HG02885 (cell line): ENCODE measurements around the gene ABAT.
"Not testable (repeated sequence)": the region's sequence is repeated elsewhere in the genome, so short reads cannot be mapped to it uniquely, and the experiment has no call there.

Source experiments
- ATAC-seq: cut with Tn5 transposase; IDR thresholded peaks from one replicate; pipeline ENCODE4 v1.9.1; 2021; ENCODE audit warnings: mild to moderate bottlenecking; ENCODE audit not compliant: unreplicated experiment, poor library complexity

The ABAT gene

DNA sequence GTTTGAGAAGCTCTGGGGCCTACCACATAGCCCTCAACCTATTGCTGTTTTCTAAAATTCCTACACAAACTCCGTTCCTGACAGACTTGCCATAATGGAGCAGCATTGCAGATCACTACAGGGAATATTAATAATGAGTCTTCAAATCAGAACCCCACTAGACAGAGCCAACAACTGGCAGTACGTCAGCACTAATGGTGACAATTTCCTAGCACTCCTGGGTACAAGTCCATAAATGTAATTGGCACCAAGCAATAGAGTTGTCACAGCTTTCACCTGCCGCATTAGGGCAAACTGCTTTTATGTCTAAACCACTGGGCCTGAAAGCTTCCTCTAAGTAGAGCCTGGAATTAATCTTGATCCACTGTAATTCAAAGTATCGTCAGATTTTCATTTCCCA lies 25.5 kb upstream of the ABAT start:
- no peak for ATAC-seq

DNA sequence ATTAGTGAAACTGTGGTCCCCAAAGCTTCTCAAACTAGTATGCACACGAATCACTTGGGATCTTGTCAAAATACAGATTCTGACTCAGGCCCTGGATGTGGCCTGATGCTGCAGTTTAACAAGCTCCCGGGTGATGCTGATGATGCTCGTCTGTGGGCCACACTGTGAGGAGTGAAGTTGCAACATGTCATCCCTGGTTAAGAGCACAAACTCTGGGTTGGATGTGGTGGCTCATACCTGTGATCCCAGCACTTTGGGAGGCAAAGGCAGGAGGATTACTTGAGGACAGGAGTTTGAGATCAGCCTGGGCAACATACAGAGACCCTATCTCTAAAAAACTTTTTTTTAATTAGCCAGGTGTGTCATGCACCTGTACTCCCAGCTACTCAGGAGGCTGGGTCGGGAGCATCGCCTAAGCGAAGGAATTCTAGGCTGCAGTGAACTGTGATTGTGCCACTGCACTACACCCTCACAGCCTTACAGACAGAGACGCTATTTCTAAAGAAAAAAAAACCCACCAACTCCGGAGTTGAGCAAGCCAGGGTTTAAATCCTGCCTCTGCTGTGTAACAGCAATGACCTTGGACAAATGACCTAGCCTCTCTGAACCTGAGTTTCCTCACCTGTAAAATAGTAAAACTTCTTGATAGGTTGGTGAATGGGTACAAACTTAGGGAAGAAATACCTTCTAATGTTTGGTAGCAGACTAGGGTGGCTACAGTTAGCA lies 24.4 kb upstream of the ABAT start:
- ATAC-seq, result no peak

DNA sequence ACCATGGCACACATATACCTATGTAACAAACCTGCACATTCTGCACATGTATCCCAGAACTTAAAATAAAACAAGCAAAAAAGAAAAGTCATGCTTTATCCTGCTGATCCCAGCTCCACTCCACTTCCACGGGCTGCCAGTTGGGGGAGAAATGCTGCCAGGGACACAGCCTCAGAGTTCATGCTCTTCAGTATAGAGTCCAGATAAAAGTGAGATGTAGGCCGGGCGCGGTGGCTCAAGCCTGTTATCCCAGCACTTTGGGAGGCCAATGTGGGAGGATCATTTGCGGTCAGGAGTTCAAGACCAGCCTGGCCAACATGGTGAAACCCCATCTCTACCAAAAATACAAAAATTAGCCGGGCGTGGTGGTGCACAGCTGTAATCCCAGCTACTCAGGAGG lies 22.5 kb upstream of the ABAT start:
- ATAC-seq, result not testable (repeated sequence)

DNA sequence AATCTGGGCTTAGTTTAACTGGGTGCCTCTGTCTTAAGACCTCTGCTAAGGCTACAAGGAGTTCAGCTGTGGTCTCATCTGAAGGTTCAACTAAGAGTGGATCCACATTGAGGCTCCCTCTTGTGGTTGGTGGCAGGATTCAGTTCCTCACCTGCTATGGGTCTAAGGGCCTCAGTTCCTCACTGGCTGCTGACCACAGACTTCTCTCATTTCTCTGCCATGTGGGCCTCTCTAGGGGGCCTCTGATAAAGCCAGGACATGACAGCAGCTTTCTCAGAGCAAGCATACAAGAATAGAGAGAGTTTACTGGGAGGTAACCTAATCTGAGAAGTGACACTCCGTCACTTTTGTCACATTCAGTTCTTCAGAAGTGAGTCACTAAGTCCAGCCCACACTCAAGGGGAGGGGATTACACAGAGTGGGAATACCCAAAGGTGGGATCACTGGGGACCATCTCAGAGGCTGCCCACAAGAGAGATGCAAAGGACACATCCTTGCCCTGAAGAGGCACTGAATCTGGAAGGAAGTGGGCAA lies 19.2 kb upstream of the ABAT start:
- peak; percentile 82 for ATAC-seq

DNA sequence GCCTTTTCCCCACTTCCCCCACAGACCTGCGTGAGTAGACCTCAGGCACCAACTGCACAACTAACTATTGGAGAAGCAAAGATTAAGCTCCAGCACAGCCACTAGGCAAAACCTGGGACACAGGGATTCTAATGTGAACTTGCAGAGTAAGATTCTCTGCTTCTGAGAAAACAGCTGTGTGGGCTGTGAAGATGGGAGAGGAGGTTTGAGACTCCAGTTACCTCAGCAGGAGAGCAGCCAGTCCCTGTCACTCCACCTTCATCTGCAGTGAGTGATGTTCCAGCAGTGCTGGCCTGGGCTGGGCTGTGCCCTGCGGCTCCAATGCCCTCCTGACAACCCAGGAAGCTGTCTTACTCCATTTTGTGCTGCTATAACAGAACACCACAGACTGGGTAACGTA lies 18.0 kb upstream of the ABAT start:
- ATAC-seq, result no peak

DNA sequence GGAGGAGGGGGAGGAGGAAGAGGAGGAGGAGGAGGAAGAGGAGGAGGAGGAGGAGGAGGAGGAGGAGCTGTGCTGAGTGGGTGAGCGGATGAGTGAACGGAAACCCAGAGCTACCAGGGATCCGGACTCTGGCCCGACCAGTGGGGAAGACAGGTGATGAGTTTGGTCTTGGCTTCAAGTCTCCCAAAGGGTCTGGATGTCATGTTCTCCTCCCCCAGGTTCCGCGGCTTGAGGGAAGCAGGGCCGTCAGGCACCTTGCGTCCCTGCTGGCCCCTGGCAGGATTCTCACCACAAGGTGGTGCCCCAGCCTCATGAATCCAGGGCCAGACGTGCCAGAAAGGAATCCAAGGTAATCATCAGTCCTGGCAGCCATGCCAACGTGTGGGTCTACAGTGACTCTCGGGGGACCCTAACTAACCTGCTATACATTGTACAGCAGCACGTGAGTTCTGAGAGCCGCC lies 13.5 kb upstream of the ABAT start:
- peak; percentile 72 for ATAC-seq

DNA sequence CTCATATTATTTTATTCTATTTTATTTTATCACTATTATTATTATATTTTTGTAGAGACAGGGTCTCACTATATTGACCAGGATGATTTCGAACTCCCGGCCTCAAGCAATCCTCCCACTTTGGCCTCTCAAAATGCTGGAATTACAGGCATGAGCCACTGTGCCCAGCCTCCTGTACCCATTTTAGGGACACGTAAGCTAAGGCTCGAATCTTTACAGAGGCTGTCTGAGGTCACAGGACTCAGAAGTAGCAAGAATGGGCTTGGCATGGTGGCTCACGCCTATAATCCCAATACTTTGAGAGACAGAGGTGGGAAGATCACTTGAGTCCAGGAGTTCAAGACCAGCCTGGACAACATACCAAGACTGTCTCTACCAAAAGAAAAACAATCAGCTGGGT lies 12.7 kb upstream of the ABAT start:
- no peak for ATAC-seq

DNA sequence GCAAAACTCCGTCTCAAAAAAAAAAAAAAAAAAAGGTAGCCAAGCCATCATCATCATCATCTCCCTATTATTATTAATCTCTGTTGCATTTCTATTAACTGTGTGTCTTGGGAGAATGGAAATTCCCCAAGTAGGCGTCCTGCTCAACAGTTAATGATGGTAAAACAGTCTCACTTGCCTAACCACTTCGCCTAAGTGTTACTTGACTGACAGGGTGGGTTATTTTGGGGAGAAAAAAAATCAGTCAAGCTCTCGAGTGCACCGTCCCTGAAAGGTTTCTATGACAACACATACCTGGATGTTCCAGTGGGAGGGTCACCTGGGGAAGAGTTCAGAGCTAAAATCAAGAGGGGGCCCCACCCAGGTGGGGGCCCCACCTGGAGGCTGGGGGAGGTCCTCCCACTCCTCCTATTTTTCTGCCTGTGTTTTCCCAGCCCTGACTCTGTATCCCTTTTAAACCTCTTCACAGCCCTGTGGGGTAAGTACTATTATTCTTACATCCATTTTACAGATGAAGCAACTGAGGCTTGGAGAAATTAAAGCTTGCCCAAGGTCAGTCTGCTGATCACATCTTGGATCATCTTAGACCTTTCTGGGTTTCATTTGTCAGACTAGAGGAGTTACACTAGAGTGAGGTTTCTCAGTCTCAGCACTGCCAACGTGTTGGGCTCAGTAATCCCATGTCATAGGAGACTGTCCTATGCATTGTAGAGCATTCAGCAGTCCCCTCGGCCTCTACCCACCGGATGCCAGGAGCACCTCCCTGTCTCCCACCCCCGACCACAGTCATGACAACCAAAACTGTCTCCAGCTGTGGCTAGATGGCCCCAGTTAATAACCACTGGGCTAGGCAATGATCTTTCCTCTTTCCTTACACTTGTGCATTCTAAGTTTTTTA lies 11.0 kb upstream of the ABAT start:
- no peak for ATAC-seq

DNA sequence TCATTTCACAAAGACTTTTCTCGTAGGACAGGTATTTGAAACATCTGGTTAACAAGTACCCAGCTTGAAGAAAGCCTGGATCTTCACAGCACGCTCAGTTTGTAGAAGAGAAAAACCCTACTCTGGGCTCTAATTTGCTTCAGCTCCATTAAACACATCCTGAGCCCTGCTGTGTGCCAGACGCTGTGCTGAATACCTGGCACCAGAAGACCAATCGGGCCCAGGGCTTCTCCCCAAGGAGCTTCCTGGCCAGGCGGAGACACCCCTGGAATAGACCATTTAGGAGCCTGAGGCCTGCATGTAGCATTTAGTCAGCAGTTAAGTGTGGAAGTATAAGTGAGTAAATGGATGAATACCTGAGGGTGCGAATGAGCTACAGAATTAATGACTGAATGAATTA lies 8.9 kb upstream of the ABAT start:
- ATAC-seq, result no peak

DNA sequence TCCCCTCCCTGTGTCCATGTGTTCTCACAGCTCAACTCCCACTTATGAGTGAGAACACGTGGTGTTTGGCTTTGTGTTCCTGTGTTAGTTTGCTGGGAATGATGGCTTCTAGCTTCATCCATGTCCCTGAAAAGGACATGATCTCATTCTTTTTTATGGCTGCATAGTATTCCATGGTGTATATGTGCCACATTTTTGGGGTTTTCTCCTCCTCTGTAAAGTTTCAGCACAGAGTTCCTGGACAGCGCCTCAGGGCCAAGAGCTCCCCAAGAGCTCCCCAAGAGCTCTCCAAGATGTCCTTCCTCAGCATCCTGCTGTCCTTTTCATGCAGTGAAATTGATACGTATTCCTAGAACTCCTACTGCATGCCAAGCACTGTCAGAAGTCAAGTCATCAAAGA lies 6.9 kb upstream of the ABAT start:
- ATAC-seq, result no peak

DNA sequence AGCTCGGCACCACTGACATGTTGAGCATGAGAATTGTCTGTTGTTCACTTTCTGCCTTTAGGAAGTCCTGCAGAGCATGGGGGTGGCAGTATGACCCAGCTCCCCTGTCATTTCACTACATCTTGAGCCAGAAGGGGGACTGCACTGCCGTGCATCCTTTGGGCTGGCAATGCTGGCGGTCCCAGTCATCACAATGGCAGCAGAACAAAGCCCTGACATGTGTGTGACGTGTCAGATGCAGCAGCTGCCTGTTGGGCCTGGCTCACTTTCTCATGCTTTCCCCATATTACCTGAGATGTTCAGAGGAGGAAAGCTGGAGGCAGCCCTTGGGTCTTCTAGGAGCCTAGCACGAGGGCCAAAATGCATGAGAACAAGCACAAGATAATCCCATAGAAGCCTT lies 6.3 kb upstream of the ABAT start:
- no peak for ATAC-seq

DNA sequence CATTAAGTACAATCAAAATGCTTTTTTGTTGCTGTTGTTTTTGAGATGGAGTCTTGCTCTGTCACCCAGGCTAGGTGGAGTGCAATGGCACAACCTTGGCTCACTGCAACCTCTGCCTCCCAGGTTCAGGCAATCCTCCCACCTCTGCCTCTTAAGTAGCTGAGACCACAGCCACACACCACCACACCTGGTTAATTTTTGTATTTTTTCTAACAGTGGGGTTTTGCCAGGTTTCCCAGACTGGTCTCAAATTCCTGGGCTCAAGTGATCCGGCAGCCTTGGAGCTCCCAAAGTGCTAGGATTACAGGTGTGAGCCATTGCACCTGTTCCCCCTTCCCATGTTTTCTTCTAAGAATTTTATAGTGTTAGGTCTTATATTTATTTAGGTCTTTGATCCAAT lies 4.9 kb upstream of the ABAT start:
- ATAC-seq, result no peak

DNA sequence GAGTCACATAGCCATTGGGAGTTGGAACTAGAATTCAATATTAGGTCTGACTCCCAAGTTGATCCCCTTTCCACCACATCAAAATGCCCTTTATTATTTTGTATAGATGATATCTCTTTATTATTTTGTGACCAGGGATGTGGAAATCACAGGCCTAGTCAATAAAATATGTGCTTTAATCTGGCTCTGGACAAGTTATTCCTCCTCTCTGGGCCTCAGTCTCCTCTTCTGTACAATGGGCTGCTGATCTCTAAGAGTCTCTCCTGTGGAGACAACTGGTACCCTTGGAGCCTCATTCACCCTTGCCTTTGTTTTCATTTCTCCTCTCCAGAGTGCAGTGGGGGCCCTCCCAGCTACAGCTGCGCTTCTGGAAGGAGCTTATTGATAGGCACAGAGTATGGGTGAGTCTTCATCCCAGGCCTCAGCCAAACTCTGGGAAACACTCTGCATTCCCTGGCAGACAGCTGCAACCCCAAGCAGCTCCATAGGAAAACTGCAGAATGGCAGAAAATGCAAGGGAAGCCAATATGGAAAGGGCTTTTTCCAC lies 4.3 kb upstream of the ABAT start:
- no peak for ATAC-seq

DNA sequence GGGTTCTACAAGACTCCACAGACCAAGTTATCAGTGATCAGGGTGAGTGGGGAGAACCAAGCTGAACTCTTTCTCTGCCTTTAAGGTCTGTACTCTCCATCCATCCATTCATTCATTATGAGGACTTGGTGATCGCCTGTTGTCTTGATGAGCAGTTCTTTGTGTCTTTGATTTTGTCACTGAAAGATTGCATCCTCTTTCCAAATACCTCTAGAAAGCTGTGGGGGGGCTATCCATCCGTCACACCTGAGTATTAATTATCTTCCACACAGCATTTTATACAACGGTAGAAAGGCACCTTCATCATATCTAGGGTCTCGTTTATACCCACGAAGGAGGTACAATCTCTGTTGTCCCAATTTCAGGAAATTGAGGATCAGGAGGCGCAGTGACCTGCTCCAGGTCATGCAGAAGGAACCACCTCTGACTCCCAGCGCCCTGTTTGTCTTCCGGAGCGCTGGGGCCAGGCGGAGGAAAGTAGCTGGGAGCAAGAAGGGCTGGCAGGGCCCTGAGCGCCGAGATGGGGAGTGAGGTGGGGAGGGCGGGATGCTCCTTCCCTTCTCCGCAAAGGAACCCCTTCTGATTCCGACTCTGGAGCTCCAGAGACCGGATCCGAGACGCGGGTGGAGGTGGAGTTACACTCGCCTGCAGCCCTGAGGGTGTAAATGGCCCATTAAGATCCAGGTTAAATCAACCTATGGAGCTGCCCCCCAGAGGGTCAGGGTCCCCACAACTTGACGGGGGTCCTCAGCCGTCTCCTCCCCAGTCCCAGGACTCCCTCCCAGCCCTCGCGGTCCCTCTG lies 605 bp upstream of the ABAT start:
- peak; percentile 49 for ATAC-seq

DNA sequence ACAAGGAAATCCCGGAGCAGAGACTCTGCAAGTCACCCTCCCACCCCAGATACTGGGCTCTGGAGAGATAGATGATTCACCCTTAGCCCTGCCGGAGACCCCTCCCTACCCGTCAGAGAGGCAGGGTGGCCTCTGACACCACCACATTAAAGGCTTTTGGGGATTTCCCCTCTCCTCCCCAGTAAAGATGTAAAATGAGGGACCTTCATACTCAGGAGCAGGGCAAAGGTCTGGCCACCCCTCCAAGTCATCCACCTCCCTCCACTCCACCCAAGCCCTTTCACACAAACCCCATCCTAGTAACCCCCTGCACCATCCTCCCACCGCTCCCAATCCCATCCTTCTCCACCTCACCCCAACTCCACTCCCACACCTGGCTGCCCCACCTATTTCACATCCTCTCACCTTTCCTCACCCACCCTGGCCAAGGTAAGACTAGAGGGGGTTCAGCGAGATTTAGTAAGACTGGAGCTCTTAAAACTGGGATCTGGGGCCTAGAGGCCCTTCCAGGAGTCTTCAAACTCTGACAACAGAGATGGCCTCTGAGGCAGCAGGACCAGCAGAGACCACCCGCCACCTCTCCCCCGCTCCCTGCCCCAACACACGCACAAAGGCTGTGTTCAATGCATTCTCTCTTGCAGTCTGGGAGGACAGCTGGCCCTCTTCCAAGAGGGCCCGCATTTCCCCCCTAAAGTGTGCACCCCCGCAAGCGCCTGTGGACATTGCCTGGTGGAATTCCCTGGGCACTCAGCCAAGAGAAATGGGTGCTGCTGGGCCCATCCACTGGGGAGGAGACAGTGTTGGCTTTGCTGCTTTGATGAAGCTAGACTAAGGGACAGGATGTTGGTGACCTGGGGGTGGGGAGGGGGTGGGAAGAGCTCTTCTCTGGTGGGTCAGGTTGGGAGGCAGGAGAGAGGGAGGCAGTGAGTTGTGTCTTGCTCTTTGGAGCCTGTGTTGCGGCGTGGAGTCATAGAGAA lies 1.1 kb downstream of the ABAT start:
- no peak for ATAC-seq

DNA sequence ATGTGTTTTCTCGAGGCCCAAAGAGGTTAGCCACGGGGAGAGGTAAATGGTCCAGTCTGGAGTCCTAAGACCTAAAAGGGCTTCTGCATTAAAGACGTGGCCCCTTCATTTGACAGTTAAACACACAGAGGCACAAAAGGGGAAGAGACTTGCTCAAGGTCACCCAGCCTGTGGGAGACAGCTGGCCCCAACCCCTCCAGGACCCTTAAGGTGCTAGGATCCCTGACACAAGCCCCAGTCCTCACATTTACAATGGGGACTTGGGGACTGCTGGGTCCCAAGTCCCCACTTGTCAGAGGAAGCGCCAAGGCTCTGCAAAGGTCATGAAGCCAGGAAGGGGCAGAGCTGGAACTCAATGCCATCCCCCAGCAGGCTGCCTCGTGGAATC lies 1.7 kb downstream of the ABAT start:
- no peak for ATAC-seq

DNA sequence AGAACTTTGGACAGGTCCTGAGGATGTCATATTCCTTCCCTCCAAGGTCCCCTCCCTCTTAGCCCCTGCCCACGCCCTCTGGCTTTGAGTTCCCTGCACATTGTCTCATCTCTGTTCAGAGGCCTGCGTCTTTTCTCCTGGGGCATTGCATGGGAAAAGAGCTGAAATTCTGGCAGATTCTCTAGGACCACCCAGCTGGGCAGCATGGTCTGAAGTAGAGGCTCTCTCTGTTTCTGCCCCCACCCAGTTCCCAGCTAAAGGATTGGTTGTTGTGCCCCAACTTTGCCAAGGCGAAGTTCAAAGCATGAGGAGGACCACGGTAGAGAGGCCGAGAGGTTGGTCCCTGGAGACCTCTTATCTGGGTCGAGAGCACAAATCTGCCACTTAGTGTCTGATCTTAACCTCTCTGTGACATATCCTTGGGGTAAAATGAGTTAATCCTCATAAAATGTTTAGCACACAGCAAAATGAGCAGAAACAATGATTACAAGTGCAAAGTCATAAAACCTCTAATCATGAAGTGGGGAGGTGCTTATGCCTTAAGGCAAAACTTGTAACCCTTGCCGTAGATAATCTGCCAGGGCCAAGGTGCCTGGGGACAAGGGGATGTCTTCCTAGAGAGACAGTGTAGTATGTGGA lies 2.4 kb downstream of the ABAT start:
- no peak for ATAC-seq

DNA sequence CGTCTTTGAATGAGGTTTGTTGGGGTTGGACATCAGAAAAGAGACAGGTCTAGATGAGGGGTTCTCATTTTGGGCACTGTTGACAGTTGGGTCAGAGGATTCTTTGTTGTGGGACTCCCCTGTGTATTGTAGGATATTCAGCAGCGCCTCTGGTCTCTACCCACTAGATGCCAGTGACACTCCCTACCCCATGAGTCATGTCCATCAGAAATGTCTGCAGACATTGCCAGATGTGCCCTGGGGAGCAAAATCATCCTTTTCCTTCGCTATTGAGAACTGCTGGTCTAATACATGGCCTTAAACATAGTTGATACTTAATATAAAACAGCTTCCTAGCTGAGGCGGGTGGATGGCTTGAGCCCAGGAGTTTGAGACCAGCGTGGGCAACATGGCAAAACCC lies 3.1 kb downstream of the ABAT start:
- no peak for ATAC-seq
